ENCODE data around the gene DYNC1LI2. TPM values are rescaled to one million over a fixed set of nuclear protein-coding genes. Genes with fewer than 3 reads are reported as not detected.

Gene DYNC1LI2
- total and polyA plus RNA-seq, 10 of the 15 experiments (the other 5 are each of a cell fraction or from before 2014, with no cell fraction given): 6.0 to 46.5 (median 33.7) TPM

DNA sequence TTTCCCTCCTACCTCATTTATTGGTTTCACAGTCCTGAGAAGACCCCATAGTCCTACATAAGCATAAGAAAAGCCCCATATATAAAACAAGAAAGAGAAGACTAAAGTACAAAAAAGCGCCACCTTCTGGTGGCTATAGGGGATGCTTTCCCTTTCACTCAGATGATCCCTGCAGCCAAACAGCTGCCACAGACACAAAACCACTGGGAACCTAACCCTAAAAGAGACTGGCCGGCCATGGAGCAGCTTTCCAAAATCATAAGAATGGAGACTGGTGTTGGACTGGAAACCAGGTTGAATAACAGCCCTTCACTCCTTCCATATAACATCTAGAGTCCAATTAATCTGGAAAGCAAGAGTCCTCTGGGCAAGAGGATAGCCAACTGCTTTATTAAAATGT lies 11.4 kb downstream of the DYNC1LI2 start:
- TF ChIP-seq, protein P1, sequence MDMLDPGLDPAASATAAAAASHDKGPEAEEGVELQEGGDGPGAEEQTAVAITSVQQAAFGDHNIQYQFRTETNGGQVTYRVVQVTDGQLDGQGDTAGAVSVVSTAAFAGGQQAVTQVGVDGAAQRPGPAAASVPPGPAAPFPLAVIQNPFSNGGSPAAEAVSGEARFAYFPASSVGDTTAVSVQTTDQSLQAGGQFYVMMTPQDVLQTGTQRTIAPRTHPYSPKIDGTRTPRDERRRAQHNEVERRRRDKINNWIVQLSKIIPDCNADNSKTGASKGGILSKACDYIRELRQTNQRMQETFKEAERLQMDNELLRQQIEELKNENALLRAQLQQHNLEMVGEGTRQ (IDR thresholded peaks at IDR 0.05; ENCODE audit: borderline replicate concordance, low read depth, low read length): no peak
- TF ChIP-seq EGR1 (IDR thresholded peaks at IDR 0.05; ENCODE audit: borderline replicate concordance in 1 of 2, low read depth in 2 of 2, low read length in 2 of 2): no peak
- no peak for TF ChIP-seq STAT1 (conservative IDR thresholded peaks at IDR 0.05)
- TF ChIP-seq PML (IDR thresholded peaks at IDR 0.05; ENCODE audit: low read length): no peak
- no peak for TF ChIP-seq SUZ12 (IDR thresholded peaks at IDR 0.05; ENCODE audit: unreplicated experiment)
- no peak for TF ChIP-seq NR2C1 (IDR thresholded peaks at IDR 0.05)
- TF ChIP-seq EED (IDR thresholded peaks at IDR 0.05; ENCODE audit: low read depth): no peak
- no peak for TF ChIP-seq MYB (IDR thresholded peaks at IDR 0.05; ENCODE audit: borderline replicate concordance, low read depth, low read length)
- TF ChIP-seq, protein P2, sequence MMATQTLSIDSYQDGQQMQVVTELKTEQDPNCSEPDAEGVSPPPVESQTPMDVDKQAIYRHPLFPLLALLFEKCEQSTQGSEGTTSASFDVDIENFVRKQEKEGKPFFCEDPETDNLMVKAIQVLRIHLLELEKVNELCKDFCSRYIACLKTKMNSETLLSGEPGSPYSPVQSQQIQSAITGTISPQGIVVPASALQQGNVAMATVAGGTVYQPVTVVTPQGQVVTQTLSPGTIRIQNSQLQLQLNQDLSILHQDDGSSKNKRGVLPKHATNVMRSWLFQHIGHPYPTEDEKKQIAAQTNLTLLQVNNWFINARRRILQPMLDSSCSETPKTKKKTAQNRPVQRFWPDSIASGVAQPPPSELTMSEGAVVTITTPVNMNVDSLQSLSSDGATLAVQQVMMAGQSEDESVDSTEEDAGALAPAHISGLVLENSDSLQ (IDR thresholded peaks at IDR 0.05): no peak
- no peak for TF ChIP-seq SREBF2 (IDR thresholded peaks at IDR 0.05; ENCODE audit: low read length)
- no peak for TF ChIP-seq CHD1 (IDR thresholded peaks at IDR 0.05; ENCODE audit: low read depth, low read length)
- peak; percentile 47 to 56 (median 49) for TF ChIP-seq CTCF (IDR thresholded peaks at IDR 0.05 in 2 of 3, conservative IDR thresholded peaks at IDR 0.05 in 1 of 3; ENCODE audit: control insufficient read depth in 2 of 3, extremely low read depth in 1 of 3, insufficient read depth in 1 of 3, low read depth in 3 of 3, low read length in 3 of 3)
- peak; percentile 32; the same call in 1 of the 2 replicates for TF ChIP-seq RAD21 (IDR thresholded peaks at IDR 0.05; ENCODE audit: insufficient read depth, low read depth, low read length)
- TF ChIP-seq HCFC1 (IDR thresholded peaks at IDR 0.05; ENCODE audit: low read length): no peak
- TF ChIP-seq MEF2A (IDR thresholded peaks at IDR 0.05; ENCODE audit: insufficient read depth, low read depth, low read length): no peak
- TF ChIP-seq RBBP5 (conservative IDR thresholded peaks at IDR 0.05): no peak
- peak; percentile 51 for TF ChIP-seq SMC3 (IDR thresholded peaks at IDR 0.05; ENCODE audit: borderline replicate concordance, low read length)
- ChIA-PET POLR2A (no interaction called here), RAD21 (ENCODE audit: unreplicated experiment) (interaction anchor here (0.7 to 1.2 kb wide), 3 partner anchors 91 to 334 kb away, joined by 3 read pairs; no protein-coding TSS in a partner anchor), SMC1A (ENCODE audit: uncharacterized antibody, unreplicated experiment) (interaction anchor here (1.1 to 1.7 kb wide), 5 partner anchors 10 to 334 kb away, joined by 3 to 11 read pairs (median 4); no protein-coding TSS in a partner anchor), CTCF (interaction anchor here (0.6 to 8.5 kb wide), 24 partner anchors 8 to 334 kb away, joined by 3 to 76 read pairs (median 4); partner anchors contain the start of genes DYNC1LI2, NAE1 and PDP2)
- FAIRE-seq: no peak
- no peak overlapping the region for H3K27ac ChIP-seq (ENCODE audit: control insufficient read depth, insufficient read depth)
- BruUV-seq (replicated peaks): no TSS peak
- H3K36me3 ChIP-seq (ENCODE audit: control insufficient read depth in 2 of 2, insufficient read depth in 2 of 2, low read length in 1 of 2): peaks cover 16 to 36% of the 10 kb centered on the region in 2 experiments
- 0% methylated on average over 2 of the region's 2 CpGs for WGBS (ENCODE audit: insufficient coverage, insufficient replicate concordance, low lambda C conversion rate, missing lambda C conversion rate)
- no peak overlapping the region for H2AFZ ChIP-seq (ENCODE audit: control insufficient read depth, low read depth, low read length)
- H3K4me2 ChIP-seq (ENCODE audit: control insufficient read depth, insufficient read depth): no peak overlapping the region
- H3K4me3 ChIP-seq: no peak overlapping the region
- H4K20me1 ChIP-seq (ENCODE audit: control insufficient read depth, insufficient read depth): no peaks in the 10 kb centered on the region
- ATAC-seq: peak; percentile 89
- peaks cover 3% of the 10 kb centered on the region; the same call in 1 of the 2 replicates for H3K79me2 ChIP-seq (ENCODE audit: control insufficient read depth, insufficient read depth, low read length)
- no peaks in the 10 kb centered on the region for H3K27me3 ChIP-seq (replicated peaks in 1 of 2; ENCODE audit: control insufficient read depth in 2 of 2, insufficient read depth in 2 of 2, low read length in 1 of 2)
- intact Hi-C loops (cut with micrococcal nuclease; ENCODE audit: unreplicated experiment) (loop anchor here (1.0 kb wide), 1 partner anchor 334 kb away; no protein-coding TSS in a partner anchor), in situ Hi-C loops (cut with MboI) (no loop called here)
- H3K9me3 ChIP-seq (replicated peaks; ENCODE audit: control insufficient read depth, insufficient read depth, low read length): no peaks in the 10 kb centered on the region
- no peak overlapping the region for H3K9ac ChIP-seq (ENCODE audit: control insufficient read depth, insufficient read depth, low read length)
- H3K4me1 ChIP-seq (ENCODE audit: control insufficient read depth, insufficient read depth, low read length): no peaks in the 10 kb centered on the region
- no peak for DNase-seq (ENCODE audit: low read depth, low spot score)
